SU-DHL-6 (cell line): ENCODE results near the gene STK38.

Experiments
- H2AFZ ChIP-seq: fragments of 200-600 bp; sonication (generic); 2 replicates; pipeline ENCODE4 v1.6.1; 2014; ENCODE audit warnings: low read depth, mild to moderate bottlenecking, moderate library complexity, mixed read lengths, antibody characterized with exemption, low read length; ENCODE audit not compliant: severe bottlenecking
- H3F3A ChIP-seq: fragments of 200-600 bp; shearing (Covaris generic); 2 replicates; pipeline ENCODE4 v1.6.0; 2016; ENCODE audit warnings: antibody characterized with exemption, mild to moderate bottlenecking; ENCODE audit not compliant: insufficient read depth
- H3K27ac ChIP-seq: fragments of 200-600 bp; sonication (generic); 2 replicates; pipeline ENCODE4 v1.5.1; 2016; ENCODE audit warnings: low read depth, mild to moderate bottlenecking, low read length, moderate library complexity, mixed read lengths
- H3K27me3 ChIP-seq: fragments of 200-600 bp; sonication (generic), shearing (Covaris generic); 2 replicates; pipeline ENCODE4 v1.6.0; 2014; ENCODE audit warnings: mild to moderate bottlenecking, low read length
- H3K36me3 ChIP-seq: fragments of 200-600 bp; sonication (generic); 2 replicates; pipeline ENCODE4 v1.6.1; 2014; ENCODE audit warnings: mild to moderate bottlenecking, low read length, mixed read lengths
- H3K4me2 ChIP-seq: fragments of 300-600, 200-600 bp; shearing (Covaris generic), sonication (generic); 2 replicates; pipeline ENCODE4 v1.6.0; 2014; ENCODE audit warnings: low read length, low read depth, mild to moderate bottlenecking; ENCODE audit not compliant: poor library complexity, severe bottlenecking
- H3K4me3 ChIP-seq: fragments of 200-600 bp; sonication (generic); 2 replicates; pipeline ENCODE4 v1.5.1; 2014; ENCODE audit warnings: antibody characterized with exemption, low read length, mild to moderate bottlenecking, mixed read lengths; ENCODE audit not compliant: insufficient read depth, poor library complexity, severe bottlenecking
- H3K79me2 ChIP-seq: fragments of 200-600 bp; sonication (generic); 2 replicates; pipeline ENCODE4 v1.6.1; 2014; ENCODE audit warnings: mild to moderate bottlenecking, low read length, moderate library complexity; ENCODE audit not compliant: insufficient read depth
- H3K9ac ChIP-seq: fragments of 200-600 bp; sonication (generic); 2 replicates; pipeline ENCODE4 v1.7.0; 2014; ENCODE audit warnings: mild to moderate bottlenecking, low read length
- H3K9me2 ChIP-seq: fragments of 200-600 bp; sonication (generic); replicated peaks from 2 replicates; pipeline ENCODE4 v1.6.1; 2014; ENCODE audit warnings: low read length; ENCODE audit not compliant: insufficient read depth
- H3K9me3 ChIP-seq: fragments of 200-600 bp; sonication (generic); 2 replicates; pipeline ENCODE4 v1.6.1; 2014; ENCODE audit warnings: low read length, mixed read lengths; ENCODE audit not compliant: insufficient read depth
- H4K20me1 ChIP-seq: fragments of 200-600 bp; sonication (generic); 2 replicates; pipeline ENCODE4 v1.6.1; 2014; ENCODE audit warnings: low read depth, mild to moderate bottlenecking, antibody characterized with exemption, low read length, moderate library complexity, mixed read lengths
- EZH2phosphoT487 ChIP-seq: fragments of 200-600 bp; sonication (generic), shearing (Covaris generic); conservative IDR thresholded peaks from 2 replicates; pipeline ENCODE4 v1.6.1; 2018; ENCODE audit warnings: mild to moderate bottlenecking, antibody characterized with exemption, low read length, moderate library complexity, mixed read lengths
- TF ChIP-seq, protein P1 (sequence below): fragments of 200-600 bp; sonication (generic); IDR thresholded peaks from one replicate; pipeline ENCODE4 v1.5.1; 2017; ENCODE audit warnings: antibody characterized with exemption, mild to moderate bottlenecking, low read length, moderate library complexity; ENCODE audit not compliant: insufficient read depth, poor library complexity, severe bottlenecking

STK38 gene

DNA sequence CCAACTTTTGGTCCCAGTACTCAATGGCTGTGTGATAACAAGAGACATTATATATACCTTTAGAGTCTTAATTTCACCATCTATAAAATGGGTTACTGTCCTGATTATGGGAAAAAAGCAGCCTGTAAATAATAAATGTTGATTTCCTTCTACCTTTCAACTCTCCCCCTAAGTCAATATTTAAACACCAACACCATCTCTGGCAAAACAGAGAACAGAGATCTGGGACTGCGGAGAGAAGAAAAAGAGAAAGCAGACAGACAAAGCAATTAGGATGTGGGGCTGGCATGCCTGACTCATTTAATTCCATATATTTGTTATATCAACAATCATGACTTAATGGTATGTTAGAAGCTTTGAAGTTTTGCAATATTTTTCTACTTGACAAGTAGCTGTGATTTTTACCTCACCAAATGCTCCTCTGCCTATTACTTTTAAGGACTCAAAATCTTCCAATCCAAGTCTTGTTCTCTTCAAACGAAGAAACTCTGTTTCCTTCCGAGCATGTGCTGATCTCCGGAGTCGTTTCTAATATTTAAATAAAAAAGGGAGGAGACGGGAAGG lies 23.3 kb downstream of the STK38 start:
- Histone ChIP-seq H3K4me3 (no peak overlapping the region), H3K9me2 (no peaks in the 10 kb centered on the region), H2AFZ (no peak overlapping the region), H3F3A (peaks cover 4% of the 10 kb centered on the region; the same call in 1 of the 2 replicates), H3K27me3 (no peaks in the 10 kb centered on the region), H3K79me2 (peaks cover 10% of the 10 kb centered on the region; the same call in 1 of the 2 replicates), H4K20me1 (no peaks in the 10 kb centered on the region; the same call in 1 of the 2 replicates), H3K9ac (no peak overlapping the region), H3K36me3 (peaks cover 55% of the 10 kb centered on the region), H3K27ac (no peak overlapping the region), H3K4me2 (no peak overlapping the region), H3K9me3 (no peaks in the 10 kb centered on the region)
- TF ChIP-seq, protein P1, sequence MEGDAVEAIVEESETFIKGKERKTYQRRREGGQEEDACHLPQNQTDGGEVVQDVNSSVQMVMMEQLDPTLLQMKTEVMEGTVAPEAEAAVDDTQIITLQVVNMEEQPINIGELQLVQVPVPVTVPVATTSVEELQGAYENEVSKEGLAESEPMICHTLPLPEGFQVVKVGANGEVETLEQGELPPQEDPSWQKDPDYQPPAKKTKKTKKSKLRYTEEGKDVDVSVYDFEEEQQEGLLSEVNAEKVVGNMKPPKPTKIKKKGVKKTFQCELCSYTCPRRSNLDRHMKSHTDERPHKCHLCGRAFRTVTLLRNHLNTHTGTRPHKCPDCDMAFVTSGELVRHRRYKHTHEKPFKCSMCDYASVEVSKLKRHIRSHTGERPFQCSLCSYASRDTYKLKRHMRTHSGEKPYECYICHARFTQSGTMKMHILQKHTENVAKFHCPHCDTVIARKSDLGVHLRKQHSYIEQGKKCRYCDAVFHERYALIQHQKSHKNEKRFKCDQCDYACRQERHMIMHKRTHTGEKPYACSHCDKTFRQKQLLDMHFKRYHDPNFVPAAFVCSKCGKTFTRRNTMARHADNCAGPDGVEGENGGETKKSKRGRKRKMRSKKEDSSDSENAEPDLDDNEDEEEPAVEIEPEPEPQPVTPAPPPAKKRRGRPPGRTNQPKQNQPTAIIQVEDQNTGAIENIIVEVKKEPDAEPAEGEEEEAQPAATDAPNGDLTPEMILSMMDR = no peak
- TF ChIP-seq EZH2phosphoT487 = no peak

DNA sequence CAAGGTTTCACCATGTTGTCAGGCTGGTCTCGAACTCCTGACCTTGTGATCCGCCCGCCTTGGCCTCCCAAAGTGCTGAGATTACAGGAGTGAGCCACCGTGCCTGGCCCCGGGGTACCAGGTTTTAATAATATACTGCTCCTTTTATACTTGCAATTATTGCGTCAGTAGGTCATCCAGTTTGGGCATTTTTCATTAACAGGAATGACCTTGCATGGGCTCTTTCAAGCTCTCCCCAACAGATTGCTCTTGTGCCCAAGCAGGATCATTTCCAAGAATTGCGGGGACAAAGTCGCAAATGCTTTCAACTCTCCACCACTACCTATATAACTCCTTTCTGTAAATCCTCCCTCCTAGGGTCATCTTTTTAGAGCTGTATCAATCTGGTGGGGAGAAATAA lies 23.8 kb downstream of the STK38 start:
- Histone ChIP-seq H2AFZ (no peak overlapping the region), H3K79me2 (peaks cover 5% of the 10 kb centered on the region; the same call in 1 of the 2 replicates), H3K9ac (no peak overlapping the region), H3K4me2 (no peak overlapping the region), H3K27me3 (no peaks in the 10 kb centered on the region), H3K27ac (no peak overlapping the region), H4K20me1 (no peaks in the 10 kb centered on the region; the same call in 1 of the 2 replicates), H3K9me3 (no peaks in the 10 kb centered on the region), H3K9me2 (no peaks in the 10 kb centered on the region), H3K36me3 (peaks cover 55% of the 10 kb centered on the region), H3F3A (no peaks in the 10 kb centered on the region), H3K4me3 (no peak overlapping the region)
- TF ChIP-seq, protein P1 = no peak
- no peak for TF ChIP-seq EZH2phosphoT487

DNA sequence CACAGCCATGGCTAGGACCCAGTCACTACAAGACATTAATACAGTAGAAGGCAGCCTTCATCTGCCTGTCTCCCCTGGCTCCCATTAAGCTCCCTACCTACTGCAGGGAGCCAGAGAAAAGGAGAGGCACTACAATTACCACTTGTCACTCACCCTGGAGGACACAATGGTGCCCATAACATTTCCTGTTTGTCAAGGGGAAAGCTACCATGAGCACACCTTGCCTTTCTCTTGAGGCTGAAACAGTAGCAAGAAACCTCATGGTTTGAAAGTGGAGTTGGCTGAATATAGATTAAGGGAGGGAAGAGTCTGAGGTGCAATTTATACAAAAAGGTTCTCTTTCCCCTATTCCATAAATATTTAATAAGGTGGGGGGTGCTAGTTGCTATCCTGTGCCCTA lies 27.9 kb downstream of the STK38 start:
- Histone ChIP-seq H3K27me3 (no peaks in the 10 kb centered on the region), H3K27ac (no peak overlapping the region), H3F3A (no peaks in the 10 kb centered on the region; the same call in 1 of the 2 replicates), H3K9me3 (no peaks in the 10 kb centered on the region), H3K36me3 (peaks cover 66% of the 10 kb centered on the region), H3K79me2 (no peaks in the 10 kb centered on the region), H3K9ac (no peak overlapping the region), H4K20me1 (no peaks in the 10 kb centered on the region; the same call in 1 of the 2 replicates), H2AFZ (no peak overlapping the region), H3K9me2 (no peaks in the 10 kb centered on the region), H3K4me2 (no peak overlapping the region), H3K4me3 (no peak overlapping the region)
- no peak for TF ChIP-seq EZH2phosphoT487
- TF ChIP-seq, protein P1 = no peak
